Hepatocyte (in vitro differentiated cells): ENCODE results near the gene DPPA4.

Experiments
- EZH2 ChIP-seq: fragments of 200-600 bp; sonication (generic); IDR thresholded peaks from 2 replicates; pipeline ENCODE4 v1.6.1; 2016; ENCODE audit warnings: antibody characterized with exemption, mild to moderate bottlenecking, borderline replicate concordance
- TF ChIP-seq, protein P1 (sequence below): fragments of 200-600 bp; sonication (generic); IDR thresholded peaks from 2 replicates; pipeline ENCODE4 v1.5.1; 2016; ENCODE audit warnings: antibody characterized with exemption, mild to moderate bottlenecking; ENCODE audit not compliant: poor library complexity

DNA sequence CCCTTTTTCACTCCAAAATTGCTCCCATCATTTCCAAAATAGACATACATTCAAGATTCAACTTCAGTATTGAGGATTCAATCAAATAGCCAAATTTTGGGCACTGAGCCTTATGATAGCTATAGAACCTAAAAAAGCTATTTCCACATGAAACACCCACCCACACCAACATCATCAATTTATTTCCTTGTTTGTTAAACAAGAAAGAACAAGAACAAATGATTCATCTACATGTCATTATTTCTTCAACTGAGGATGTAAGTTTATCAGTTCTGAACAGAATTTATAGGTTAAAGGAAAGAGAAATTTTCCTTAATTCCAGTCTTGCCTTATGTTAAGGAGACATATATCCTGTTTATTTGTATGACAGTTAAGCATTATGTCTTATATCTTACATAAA lies 53.3 kb downstream of the DPPA4 start:
- TF ChIP-seq, protein P1, sequence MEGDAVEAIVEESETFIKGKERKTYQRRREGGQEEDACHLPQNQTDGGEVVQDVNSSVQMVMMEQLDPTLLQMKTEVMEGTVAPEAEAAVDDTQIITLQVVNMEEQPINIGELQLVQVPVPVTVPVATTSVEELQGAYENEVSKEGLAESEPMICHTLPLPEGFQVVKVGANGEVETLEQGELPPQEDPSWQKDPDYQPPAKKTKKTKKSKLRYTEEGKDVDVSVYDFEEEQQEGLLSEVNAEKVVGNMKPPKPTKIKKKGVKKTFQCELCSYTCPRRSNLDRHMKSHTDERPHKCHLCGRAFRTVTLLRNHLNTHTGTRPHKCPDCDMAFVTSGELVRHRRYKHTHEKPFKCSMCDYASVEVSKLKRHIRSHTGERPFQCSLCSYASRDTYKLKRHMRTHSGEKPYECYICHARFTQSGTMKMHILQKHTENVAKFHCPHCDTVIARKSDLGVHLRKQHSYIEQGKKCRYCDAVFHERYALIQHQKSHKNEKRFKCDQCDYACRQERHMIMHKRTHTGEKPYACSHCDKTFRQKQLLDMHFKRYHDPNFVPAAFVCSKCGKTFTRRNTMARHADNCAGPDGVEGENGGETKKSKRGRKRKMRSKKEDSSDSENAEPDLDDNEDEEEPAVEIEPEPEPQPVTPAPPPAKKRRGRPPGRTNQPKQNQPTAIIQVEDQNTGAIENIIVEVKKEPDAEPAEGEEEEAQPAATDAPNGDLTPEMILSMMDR = no peak
- TF ChIP-seq EZH2 = no peak
